K562 (cell line): ENCODE measurements around the gene TRERF1. TPM values are rescaled to one million over a fixed set of nuclear protein-coding genes. Genes with fewer than 3 reads are reported as not detected.

Experiments
- ATAC-seq: fragments of 200-7000 bp; cut with Tn5 transposase; 3 replicates; pipeline ENCODE4 v1.9.1; 2020; ENCODE audit warnings: moderate library complexity
- BruUV-seq: library from RNA; stranded (reverse); fragments of 400-500 nt; replicated peaks from 2 replicates; lab custom pipeline; 2021; lab: Mats Ljungman, UMichigan
- CTCF ChIA-PET: fragments of 300-600 bp; formaldehyde crosslinking; extraction: SDS; loops from one replicate; lab custom pipeline; 2021; ENCODE audit warnings: low intra/inter-chr PET ratio; lab: Yijun Ruan, JAX
- POLR2A ChIA-PET: fragments of 300-600, 350-650 bp; sonication (Branson Sonifier 250); formaldehyde crosslinking; extraction: SDS; loops from one replicate; lab custom pipeline; 2021; ENCODE audit warnings: antibody characterized with exemption, inconsistent platforms; lab: Yijun Ruan, JAX
- DNase-seq, 4 experiments: peaks; one replicate each; pipeline versions ENCODE4 v3.0.0 to v3.0.0-alpha.2; 2011 to 2018; ENCODE audit warnings: low spot score in 3 of 4, mixed read lengths in 3 of 4; ENCODE audit errors: extremely low read depth in 1 of 4
- FAIRE-seq: peaks from 2 replicates; lab custom pipeline; 2011; peaks lifted over from hg19 to GRCh38; lab: Jason Lieb, UNC
- H2AFZ ChIP-seq: 2 replicates; pipeline ENCODE4 v1.6.0; 2011; ENCODE audit warnings: low read depth, low read length, control low read depth, inconsistent platforms
- H3K27ac ChIP-seq: fragments of 200-600 bp; 3 replicates; pipeline ENCODE4 v1.8.0; 2011; ENCODE audit warnings: low read depth, mild to moderate bottlenecking, control low read depth, inconsistent platforms, low read length, moderate library complexity, mixed read lengths; ENCODE audit errors: extremely low read depth
- H3K27me3 ChIP-seq, 2 experiments: fragments of 300-600 bp in 1 of 2; 2 replicates in 1 of 2; 3 replicates in 1 of 2; pipeline versions ENCODE4 v1.6.0 to v1.8.0; 2011; ENCODE audit warnings: inconsistent platforms in 2 of 2, low read length in 2 of 2, mild to moderate bottlenecking in 1 of 2, mixed read lengths in 1 of 2, moderate library complexity in 1 of 2; ENCODE audit not compliant: control insufficient read depth in 2 of 2, insufficient read depth in 2 of 2
- H3K36me3 ChIP-seq: fragments of 300-600 bp; 3 replicates; pipeline ENCODE4 v1.8.0; 2011; ENCODE audit warnings: mild to moderate bottlenecking, low read length, inconsistent platforms; ENCODE audit not compliant: control insufficient read depth, insufficient read depth
- H3K4me1 ChIP-seq, 2 experiments: fragments of 200-600 bp in 1 of 2; replicated peaks in 1 of 2; 2 replicates in 1 of 2; 3 replicates in 1 of 2; pipeline versions ENCODE4 v1.5.1 to v1.8.0; 2011; ENCODE audit warnings: inconsistent platforms in 2 of 2, low read length in 2 of 2, mild to moderate bottlenecking in 1 of 2, mixed read lengths in 1 of 2, moderate library complexity in 1 of 2; ENCODE audit not compliant: control insufficient read depth in 2 of 2, insufficient read depth in 2 of 2
- H3K4me2 ChIP-seq: 2 replicates; pipeline ENCODE4 v1.6.1; 2011; ENCODE audit warnings: low read length, control low read depth, inconsistent platforms, mixed read lengths; ENCODE audit not compliant: insufficient read depth
- H3K4me3 ChIP-seq: fragments of 200-600 bp; sonication (generic), shearing (Covaris generic); 2 replicates; pipeline ENCODE4 v1.5.1; 2016; ENCODE audit warnings: control low read depth, inconsistent platforms
- H3K79me2 ChIP-seq: fragments of 200-600 bp; 3 replicates; pipeline ENCODE4 v1.8.0; 2011; ENCODE audit warnings: low read length, inconsistent platforms; ENCODE audit not compliant: control insufficient read depth, insufficient read depth
- H3K9ac ChIP-seq, 2 experiments: 2 replicates each; pipeline versions ENCODE4 v1.6.0 to v1.6.1; 2011; ENCODE audit warnings: low read depth in 2 of 2, low read length in 2 of 2, control low read depth in 1 of 2, inconsistent platforms in 1 of 2, mild to moderate bottlenecking in 1 of 2, mixed read lengths in 1 of 2; ENCODE audit not compliant: insufficient read depth in 1 of 2
- H3K9me1 ChIP-seq: one replicate; pipeline ENCODE4 v1.6.0; 2011; ENCODE audit warnings: inconsistent platforms, mild to moderate bottlenecking, low read length, moderate library complexity; ENCODE audit not compliant: control insufficient read depth, insufficient read depth
- H3K9me3 ChIP-seq: replicated peaks from 2 replicates; pipeline ENCODE4 v1.5.1; 2011; ENCODE audit warnings: low read depth, low read length, inconsistent platforms; ENCODE audit not compliant: control insufficient read depth, insufficient read depth
- H4K20me1 ChIP-seq: replicated peaks from 2 replicates; pipeline ENCODE4 v1.6.1; 2011; ENCODE audit warnings: low read length, inconsistent platforms, mixed read lengths; ENCODE audit not compliant: control insufficient read depth, insufficient read depth
- FOXP4 ChIP-seq: sonication (generic); formaldehyde crosslinking; IDR thresholded peaks from 2 replicates; pipeline ENCODE4 v1.8.0; 2022; ENCODE audit warnings: mild to moderate bottlenecking, missing genetic modification reagents, borderline replicate concordance
- HDAC2 ChIP-seq: fragments of 450-650 bp; IDR thresholded peaks from 2 replicates; pipeline ENCODE4 v1.6.1; 2016; ENCODE audit warnings: mild to moderate bottlenecking
- HINFP ChIP-seq: fragments of 450-650 bp; conservative IDR thresholded peaks from 2 replicates; pipeline ENCODE4 v1.6.1; 2016; ENCODE audit warnings: missing genetic modification characterization, low read depth, mild to moderate bottlenecking, control low read depth, missing compliant biosample characterization
- HMGN3 ChIP-seq: IDR thresholded peaks from 2 replicates; pipeline ENCODE4 v1.6.1; 2011; ENCODE audit warnings: borderline replicate concordance, low read depth, mild to moderate bottlenecking, mixed read lengths, low read length; ENCODE audit not compliant: insufficient read length; ENCODE audit errors: extremely low read depth
- KLF10 ChIP-seq: fragments of 250-450 bp; sonication (Bioruptor Pico); IDR thresholded peaks from 2 replicates; pipeline ENCODE4 v1.6.1; 2021; ENCODE audit warnings: matching md5 sums
- TBP ChIP-seq: optimal IDR thresholded peaks from 2 replicates; pipeline ENCODE3; 2011; ENCODE audit warnings: low read depth, low read length, improper control_type of control experiment
- ZNF133 ChIP-seq: fragments of 250-450 bp; sonication (Bioruptor Pico); IDR thresholded peaks from 2 replicates; pipeline ENCODE4 v1.4.0; 2020; ENCODE audit warnings: mild to moderate bottlenecking
- ZNF740 ChIP-seq, 3 experiments: fragments of 200-800 bp in 1 of 3; sonication (Bioruptor generic) in 1 of 3; sonication (generic) in 1 of 3; formaldehyde crosslinking in 1 of 3; IDR thresholded peaks; 2 replicates each; pipeline versions ENCODE4 v1.6.1 to v1.8.0; 2016 to 2022; ENCODE audit warnings: mild to moderate bottlenecking in 2 of 3, missing compliant biosample characterization in 2 of 3, missing genetic modification characterization in 2 of 3, missing genetic modification reagents in 1 of 3
- WGBS: fragments of 100-300 bp; shearing (Covaris generic); methylation state at CpG from one replicate; pipeline ENCODE4 v1.1.6; 2016; ENCODE audit warnings: low coverage, mixed read lengths; ENCODE audit not compliant: insufficient coverage; ENCODE audit errors: missing lambda C conversion rate; 5-methylcytosine and 5-hydroxymethylcytosine counted together
- in situ Hi-C: fragments of 300-500 bp; cut with MboI; formaldehyde crosslinking; loops from 4 replicates; pipeline ENCODE4 v1.15.0; 2018; ENCODE audit warnings: inconsistent platforms, mixed read lengths
- intact Hi-C: fragments of 100-400 bp; cut with micrococcal nuclease; formaldehyde crosslinking; loops from 2 replicates; pipeline ENCODE4 v1.14.2; 2022
- polyA plus RNA-seq, 8 experiments: library from polyadenylated mRNA; depleted of rRNA in 4 of 8; stranded (reverse) in 5 of 8; unstranded in 3 of 8; fragments of >200 nt; fragmentation: Nextera tagmentation in 2 of 8; fragmentation: Illumina TruSeq in 1 of 8; extraction: Ambion mirVana in 2 of 8; extraction: Trizol in 1 of 8; gene quantifications; 2 replicates each; pipeline versions ENCODE4 v1.2.1 to v1.2.3, GENCODE V29; 2011 to 2014; ENCODE audit warnings: inconsistent platforms in 1 of 8, missing spikeins in 1 of 8
- total RNA-seq, 7 experiments: library from RNA; depleted of rRNA in 6 of 7; stranded (reverse); fragments of >200 nt in 6 of 7; fragmentation: Illumina TruSeq in 2 of 7; extraction: Trizol in 2 of 7; gene quantifications; 2 replicates each; pipeline versions ENCODE4 v1.2.1 to v1.2.3, GENCODE V29; 2011 to 2021; ENCODE audit warnings: low replicate concordance in 1 of 7
- TF ChIP-seq, protein P1 (sequence below): sonication (generic); formaldehyde crosslinking; IDR thresholded peaks from 2 replicates; pipeline ENCODE4 v1.8.0; 2023; ENCODE audit warnings: mild to moderate bottlenecking, missing genetic modification reagents
- TF ChIP-seq, protein P2 (sequence below): sonication (generic); formaldehyde crosslinking; IDR thresholded peaks from 2 replicates; pipeline ENCODE4 v1.9.0; 2022; ENCODE audit warnings: mild to moderate bottlenecking, missing genetic modification reagents

Gene TRERF1
- total and polyA plus RNA-seq, 9 of the 15 experiments (the other 6 are each of a cell fraction or from before 2014, with no cell fraction given): 0.04 to 0.20 (median 0.07) TPM; not detected in 3

DNA sequence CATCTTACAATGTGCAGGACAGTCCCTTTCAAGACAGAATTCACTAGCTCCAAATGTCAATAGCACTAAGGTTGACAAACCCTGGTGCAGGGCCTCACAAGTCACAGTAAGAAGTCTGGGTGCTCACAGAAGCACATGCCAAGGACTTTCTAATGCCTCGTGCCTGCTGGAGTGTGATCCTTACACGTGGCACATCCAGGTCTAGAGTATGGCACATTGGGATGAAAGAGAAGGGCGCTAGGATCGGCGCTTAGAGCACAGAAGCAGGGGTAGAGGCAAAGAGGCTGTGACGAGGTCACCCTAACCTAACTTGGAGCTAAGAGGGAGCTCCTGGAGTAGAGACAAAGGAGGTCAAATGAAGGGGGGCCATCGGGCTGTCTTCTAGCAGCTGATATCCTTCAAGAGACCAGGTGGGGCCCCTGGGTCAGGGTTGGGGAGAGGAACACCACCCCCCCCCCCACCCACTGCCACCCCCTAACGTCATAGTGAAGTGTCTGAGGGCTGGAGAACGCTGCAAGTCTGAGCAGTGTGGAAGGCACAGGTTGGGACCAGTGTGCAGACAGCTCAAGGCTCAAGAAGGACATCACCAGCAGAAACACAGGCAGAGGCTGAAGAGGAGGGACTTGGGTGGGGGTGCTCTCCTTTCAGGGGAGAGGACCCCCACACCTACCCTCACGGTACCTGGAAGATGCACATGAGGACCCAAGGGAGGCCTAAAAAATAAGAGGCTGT is 136.3 kb downstream of the TRERF1 start:
- no peak overlapping the region for H3K27ac ChIP-seq
- DNase-seq: no peak
- H3K27me3 ChIP-seq: peaks cover 25 to 42% of the 10 kb centered on the region in 2 experiments
- H3K9me3 ChIP-seq: no peaks in the 10 kb centered on the region
- no peak overlapping the region for H3K9ac ChIP-seq
- no peaks in the 10 kb centered on the region for H3K36me3 ChIP-seq
- H4K20me1 ChIP-seq: no peaks in the 10 kb centered on the region; the same call in 1 of the 2 replicates
- no peak for ATAC-seq
- H3K4me2 ChIP-seq: no peak overlapping the region
- H3K4me1 ChIP-seq: peaks cover 0 to 14% of the 10 kb centered on the region in 2 experiments; a peak in 3 of 5 replicates
- intact Hi-C loops: no loop called here
- FAIRE-seq: no peak
- WGBS: 2% methylated on average over 9 of the region's 10 CpGs
- POLR2A ChIA-PET: interaction anchor here (0.6 to 1.2 kb wide), 2 partner anchors 13 to 34 kb away, joined by 3 to 4 read pairs; no protein-coding TSS in a partner anchor
- BruUV-seq: no TSS peak
- no peak overlapping the region for H2AFZ ChIP-seq
- no peaks in the 10 kb centered on the region for H3K79me2 ChIP-seq
- CTCF ChIA-PET: no interaction called here
- no peak overlapping the region for H3K4me3 ChIP-seq
- no peaks in the 10 kb centered on the region for H3K9me1 ChIP-seq
- in situ Hi-C loops: loop anchor here (25.0 kb wide), 1 partner anchor 222 kb away; no protein-coding TSS in a partner anchor
- TF ChIP-seq ZNF740 (CRISPR knock-in tag; IDR thresholded peaks at IDR 0.05): 0 out of 2 replicates have a peak, but pooled peaks have one; percentile 58
- TF ChIP-seq ZNF740 (tag; IDR thresholded peaks at IDR 0.05): no peak
- TF ChIP-seq HMGN3: no peak
- no peak for TF ChIP-seq FOXP4 (CRISPR knock-in tag)
- peak; percentile 45; the same call in 1 of the 2 replicates for TF ChIP-seq HINFP (tag)
- TF ChIP-seq TBP: peak; percentile 14
- TF ChIP-seq KLF10: no peak
- no peak for TF ChIP-seq ZNF133
- TF ChIP-seq HDAC2: no peak
- TF ChIP-seq, protein P1, sequence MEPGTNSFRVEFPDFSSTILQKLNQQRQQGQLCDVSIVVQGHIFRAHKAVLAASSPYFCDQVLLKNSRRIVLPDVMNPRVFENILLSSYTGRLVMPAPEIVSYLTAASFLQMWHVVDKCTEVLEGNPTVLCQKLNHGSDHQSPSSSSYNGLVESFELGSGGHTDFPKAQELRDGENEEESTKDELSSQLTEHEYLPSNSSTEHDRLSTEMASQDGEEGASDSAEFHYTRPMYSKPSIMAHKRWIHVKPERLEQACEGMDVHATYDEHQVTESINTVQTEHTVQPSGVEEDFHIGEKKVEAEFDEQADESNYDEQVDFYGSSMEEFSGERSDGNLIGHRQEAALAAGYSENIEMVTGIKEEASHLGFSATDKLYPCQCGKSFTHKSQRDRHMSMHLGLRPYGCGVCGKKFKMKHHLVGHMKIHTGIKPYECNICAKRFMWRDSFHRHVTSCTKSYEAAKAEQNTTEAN (CRISPR knock-in tag): no peak
- TF ChIP-seq, protein P2, sequence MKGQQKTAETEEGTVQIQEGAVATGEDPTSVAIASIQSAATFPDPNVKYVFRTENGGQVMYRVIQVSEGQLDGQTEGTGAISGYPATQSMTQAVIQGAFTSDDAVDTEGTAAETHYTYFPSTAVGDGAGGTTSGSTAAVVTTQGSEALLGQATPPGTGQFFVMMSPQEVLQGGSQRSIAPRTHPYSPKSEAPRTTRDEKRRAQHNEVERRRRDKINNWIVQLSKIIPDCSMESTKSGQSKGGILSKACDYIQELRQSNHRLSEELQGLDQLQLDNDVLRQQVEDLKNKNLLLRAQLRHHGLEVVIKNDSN (CRISPR knock-in tag): 0 out of 2 replicates have a peak, but pooled peaks have one; percentile 8
